GM18526 (cell line): ENCODE results near the gene ACSM6.

Experiments
- POLR2A ChIP-seq: IDR thresholded peaks from 3 replicates; pipeline ENCODE4 v1.6.1; 2011; ENCODE audit not compliant: insufficient read length; ENCODE audit errors: extremely low read depth

The ACSM6 gene

GRCh38 chr10:95254629-95255028 lies 60.6 kb downstream of the ACSM6 start:
- no peak for TF ChIP-seq POLR2A

- TF ChIP-seq POLR2A: no peak
These were observed 62.2 kb downstream of the ACSM6 start for GRCh38 chr10:95256268-95256667.

- no peak for TF ChIP-seq POLR2A
These were observed 63.8 kb downstream of the ACSM6 start for GRCh38 chr10:95257849-95258248.

GRCh38 chr10:95260397-95260881 lies 66.4 kb downstream of the ACSM6 start:
- no peak for TF ChIP-seq POLR2A

GRCh38 chr10:95260909-95261552 lies 67.0 kb downstream of the ACSM6 start:
- no peak for TF ChIP-seq POLR2A

- no peak for TF ChIP-seq POLR2A
These were observed 67.9 kb downstream of the ACSM6 start for GRCh38 chr10:95261926-95262325.

GRCh38 chr10:95262763-95263518 lies 68.9 kb downstream of the ACSM6 start:
- TF ChIP-seq POLR2A: no peak

GRCh38 chr10:95263864-95264226 lies 69.8 kb downstream of the ACSM6 start:
- TF ChIP-seq POLR2A: no peak

GRCh38 chr10:95264227-95265051 lies 70.4 kb downstream of the ACSM6 start:
- TF ChIP-seq POLR2A: no peak

- no peak for TF ChIP-seq POLR2A
These were observed 71.5 kb downstream of the ACSM6 start for GRCh38 chr10:95265572-95265971.

- no peak for TF ChIP-seq POLR2A
These were observed 72.6 kb downstream of the ACSM6 start for GRCh38 chr10:95266674-95267095.

GRCh38 chr10:95267251-95267650 lies 73.2 kb downstream of the ACSM6 start:
- no peak for TF ChIP-seq POLR2A

GRCh38 chr10:95268438-95268837 lies 74.4 kb downstream of the ACSM6 start:
- no peak for TF ChIP-seq POLR2A

GRCh38 chr10:95273393-95274312 lies 79.6 kb downstream of the ACSM6 start:
- TF ChIP-seq POLR2A: no peak
